Stimulated activated CD8-positive, alpha-beta memory T cell treated with anti-CD3 and anti-CD28 coated beads, Interleukin-15, amount 100 ng/mL, for 24 hours (primary cell): ENCODE results near the gene ACVR1B.

Source experiments
- DNase-seq: peaks from one replicate; pipeline ENCODE4 v3.0.0-alpha.2; 2020; ENCODE audit warnings: low read depth

The ACVR1B gene

GRCh38 chr12:51944608-51945233 lies 6.8 kb upstream of the ACVR1B start:
- DNase-seq: no peak

GRCh38 chr12:51947246-51947996 lies 4.1 kb upstream of the ACVR1B start:
- DNase-seq: no peak

GRCh38 chr12:51948066-51948465 lies 3.4 kb upstream of the ACVR1B start:
- no peak for DNase-seq

GRCh38 chr12:51949342-51950030 lies 2.0 kb upstream of the ACVR1B start:
- DNase-seq: no peak

GRCh38 chr12:51950682-51951198 lies 759 bp upstream of the ACVR1B start:
- no peak for DNase-seq

GRCh38 chr12:51951843-51952722 lies 584 bp downstream of the ACVR1B start:
- DNase-seq: no peak

GRCh38 chr12:51953089-51953488 lies 1.6 kb downstream of the ACVR1B start:
- no peak for DNase-seq

GRCh38 chr12:51953864-51954263 lies 2.4 kb downstream of the ACVR1B start:
- no peak for DNase-seq

GRCh38 chr12:51954561-51955361 lies 3.3 kb downstream of the ACVR1B start:
- no peak for DNase-seq

GRCh38 chr12:51955702-51956101 lies 4.2 kb downstream of the ACVR1B start:
- DNase-seq: no peak

GRCh38 chr12:51958542-51958941 lies 7.0 kb downstream of the ACVR1B start:
- no peak for DNase-seq

- no peak for DNase-seq
These were observed 7.7 kb downstream of the ACVR1B start for GRCh38 chr12:51959211-51959610.

GRCh38 chr12:51959921-51960320 lies 8.4 kb downstream of the ACVR1B start:
- DNase-seq: no peak

- no peak for DNase-seq
These were observed 9.0 kb downstream of the ACVR1B start for GRCh38 chr12:51960488-51960887.

GRCh38 chr12:51960890-51961289 lies 9.4 kb downstream of the ACVR1B start:
- no peak for DNase-seq

- DNase-seq: no peak
These were observed 10.3 kb downstream of the ACVR1B start for GRCh38 chr12:51961834-51962233.

GRCh38 chr12:51962737-51963136 lies 11.2 kb downstream of the ACVR1B start:
- DNase-seq: no peak

GRCh38 chr12:51963477-51963876 lies 12.0 kb downstream of the ACVR1B start:
- no peak for DNase-seq

- no peak for DNase-seq
These were observed 18.1 kb downstream of the ACVR1B start for GRCh38 chr12:51969643-51970042.

GRCh38 chr12:51970904-51971646 lies 19.6 kb downstream of the ACVR1B start:
- DNase-seq: no peak
